Activated T-helper 17 cell treated with anti-CD3 and anti-CD28 coated beads, Interleukin-2, amount 50 U/mL, for 72 hours (primary cell): ENCODE results near the gene EPB41L4A. TPM values are rescaled to one million over a fixed set of nuclear protein-coding genes. Genes with fewer than 3 reads are reported as not detected.
A peak's percentile ranks its signal among the peaks of the same experiment; 100 is the strongest.

Experiments used
- ATAC-seq: fragments of 150-1000 bp; cut with Tn5 transposase; replicated peaks from 2 replicates; pipeline ENCODE4 v1.10.0; 2021; ENCODE audit warnings: mild to moderate bottlenecking, moderate library complexity
- H3K27ac Mint-ChIP-seq: one replicate; pipeline ENCODE4 v1.8.0; 2022; ENCODE audit warnings: mixed read lengths
- H3K27me3 Mint-ChIP-seq: one replicate; pipeline ENCODE4 v1.8.0; 2022; ENCODE audit warnings: mixed read lengths
- H3K36me3 Mint-ChIP-seq: one replicate; pipeline ENCODE4 v1.8.0; 2022; ENCODE audit warnings: low read depth, mild to moderate bottlenecking, mixed read lengths
- H3K4me1 Mint-ChIP-seq: one replicate; pipeline ENCODE4 v1.8.0; 2022; ENCODE audit warnings: mixed read lengths
- H3K4me3 Mint-ChIP-seq: one replicate; pipeline ENCODE4 v1.8.0; 2022; ENCODE audit warnings: mild to moderate bottlenecking, mixed read lengths
- H3K9me3 Mint-ChIP-seq: one replicate; pipeline ENCODE4 v1.8.0; 2022; ENCODE audit warnings: mixed read lengths
- total RNA-seq, 2 donors: library from RNA; stranded (reverse); gene quantifications; one replicate each; pipeline ENCODE4 v1.2.3, GENCODE V29; 2022

The EPB41L4A gene
- total RNA-seq, 2 donors from 2014 or later = 0.30 to 0.85 TPM

DNA sequence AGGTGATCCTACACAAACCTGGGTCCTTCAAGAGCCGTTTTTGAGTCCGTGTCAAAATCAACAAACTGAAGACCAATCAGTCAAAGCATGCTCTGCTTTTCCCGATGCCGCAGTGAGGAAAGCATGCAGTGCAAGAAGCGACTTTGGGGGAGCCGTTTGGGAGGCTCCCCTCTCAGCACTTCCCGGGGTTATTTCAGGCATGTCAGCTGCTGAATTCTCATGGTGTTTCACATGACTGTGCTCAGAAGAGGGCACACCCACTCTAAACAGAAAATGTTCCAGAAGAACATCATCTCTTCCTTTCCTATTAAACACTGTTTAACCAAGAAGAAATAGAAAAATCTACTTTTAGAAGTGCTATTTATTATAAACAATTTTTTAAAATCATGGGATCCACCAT is 125.5 kb downstream of the EPB41L4A start:
- no peak overlapping the region for H3K4me3 Mint-ChIP-seq
- H3K27me3 Mint-ChIP-seq = peaks cover 9% of the 10 kb centered on the region
- H3K4me1 Mint-ChIP-seq = no peaks in the 10 kb centered on the region
- no peaks in the 10 kb centered on the region for H3K36me3 Mint-ChIP-seq
- peaks cover under 1% of the 10 kb centered on the region for H3K9me3 Mint-ChIP-seq
- H3K27ac Mint-ChIP-seq = no peak overlapping the region
- ATAC-seq = no peak

DNA sequence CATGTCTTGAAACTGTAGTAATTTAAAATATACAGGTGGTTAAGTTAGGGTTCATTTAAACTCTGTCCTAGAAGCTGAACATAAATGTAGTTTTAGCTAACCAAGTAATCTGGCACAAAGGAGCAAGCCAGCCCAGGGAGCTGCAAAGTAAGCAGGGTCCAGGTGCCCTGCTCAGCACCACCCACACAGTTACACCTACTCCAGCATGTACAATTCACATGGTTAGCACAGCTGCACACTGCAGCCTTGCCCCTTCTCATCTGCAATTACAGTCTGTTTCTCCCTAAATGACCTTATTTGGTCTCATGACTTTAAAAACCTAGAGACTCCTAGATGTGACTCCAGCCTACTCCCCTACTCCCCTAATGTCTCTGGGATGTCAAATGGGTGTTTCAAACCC is 128.4 kb downstream of the EPB41L4A start:
- H3K27ac Mint-ChIP-seq = no peak overlapping the region
- no peak overlapping the region for H3K4me3 Mint-ChIP-seq

DNA sequence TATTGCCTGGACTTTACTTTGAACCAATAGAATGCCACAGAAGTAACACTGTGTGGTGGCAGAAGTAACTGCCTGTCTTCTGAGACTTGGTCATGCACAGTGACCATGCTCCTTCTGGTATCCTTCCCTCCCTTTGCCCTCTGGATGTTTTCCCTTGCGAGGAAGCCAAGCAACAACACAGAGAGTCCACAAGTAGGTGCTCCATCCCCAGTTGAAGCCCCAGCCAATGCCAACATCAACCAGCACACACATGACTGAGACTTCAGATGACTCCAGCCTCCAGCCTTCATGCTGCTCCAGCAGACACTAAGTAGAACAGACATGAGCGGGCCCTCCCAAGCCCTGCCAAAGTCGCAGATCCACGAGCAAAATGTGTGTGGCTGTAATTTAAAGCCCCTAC is 129.6 kb downstream of the EPB41L4A start:
- Mint-ChIP-seq H3K27ac (no peak overlapping the region), H3K4me3 (no peak overlapping the region), H3K9me3 (no peaks in the 10 kb centered on the region), H3K27me3 (peaks cover 9% of the 10 kb centered on the region), H3K4me1 (no peaks in the 10 kb centered on the region), H3K36me3 (no peaks in the 10 kb centered on the region)
- ATAC-seq = no peak

More for the DNA sequence above, 128.4 kb downstream of the EPB41L4A start:
- Mint-ChIP-seq H3K36me3 (no peaks in the 10 kb centered on the region), H3K9me3 (no peaks in the 10 kb centered on the region), H3K4me1 (no peaks in the 10 kb centered on the region), H3K27me3 (peaks cover 9% of the 10 kb centered on the region)
- no peak for ATAC-seq

DNA sequence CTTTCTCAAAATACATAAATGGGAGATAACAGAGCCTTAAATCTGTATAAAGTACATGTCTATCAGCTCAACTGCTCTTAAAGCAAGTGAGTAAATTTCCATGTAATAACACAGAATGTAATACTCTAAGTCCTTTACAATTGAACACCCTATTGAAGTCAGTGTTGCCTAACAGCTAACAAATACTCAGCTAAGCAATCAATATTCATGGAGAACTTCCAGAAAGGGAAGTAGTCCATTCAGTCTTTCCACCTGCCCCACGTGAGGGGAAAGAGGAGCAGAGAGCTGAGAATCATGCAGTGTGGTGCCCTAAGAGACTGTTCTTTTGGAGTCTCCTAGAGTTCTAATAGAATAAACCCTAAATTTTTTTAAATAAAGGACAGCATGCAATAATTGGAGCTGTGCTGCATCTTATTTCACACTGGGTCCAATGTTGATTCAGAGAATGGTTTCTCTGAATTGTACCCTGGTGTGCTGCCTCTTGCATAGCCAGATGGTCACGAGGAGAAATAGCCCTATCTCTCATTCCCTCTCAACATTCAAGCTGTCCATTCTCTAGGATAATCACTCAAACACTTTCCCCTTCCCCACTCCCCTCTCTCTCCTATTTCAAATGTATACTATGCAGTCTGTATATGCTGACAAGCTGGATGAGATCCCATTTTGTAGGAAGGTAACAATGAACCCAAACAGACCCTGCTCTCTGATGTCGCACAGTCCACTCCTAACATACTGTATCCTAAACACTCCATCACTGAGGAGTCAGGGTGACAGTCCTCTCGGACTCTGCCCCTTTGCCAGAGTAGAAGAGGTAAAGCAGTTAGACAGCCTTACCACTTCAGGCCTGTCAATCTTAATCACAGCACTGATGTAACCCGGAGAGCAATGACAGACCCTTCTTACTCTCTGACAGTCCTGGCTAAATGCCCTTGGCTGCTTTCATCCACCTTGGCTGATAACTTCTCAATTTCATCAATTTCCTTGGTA is 134.8 kb downstream of the EPB41L4A start:
- no peaks in the 10 kb centered on the region for H3K9me3 Mint-ChIP-seq
- peaks cover 5% of the 10 kb centered on the region for H3K27me3 Mint-ChIP-seq
- no peaks in the 10 kb centered on the region for H3K4me1 Mint-ChIP-seq
- no peaks in the 10 kb centered on the region for H3K36me3 Mint-ChIP-seq
- H3K4me3 Mint-ChIP-seq = no peak overlapping the region
- no peak for ATAC-seq
- no peak overlapping the region for H3K27ac Mint-ChIP-seq

DNA sequence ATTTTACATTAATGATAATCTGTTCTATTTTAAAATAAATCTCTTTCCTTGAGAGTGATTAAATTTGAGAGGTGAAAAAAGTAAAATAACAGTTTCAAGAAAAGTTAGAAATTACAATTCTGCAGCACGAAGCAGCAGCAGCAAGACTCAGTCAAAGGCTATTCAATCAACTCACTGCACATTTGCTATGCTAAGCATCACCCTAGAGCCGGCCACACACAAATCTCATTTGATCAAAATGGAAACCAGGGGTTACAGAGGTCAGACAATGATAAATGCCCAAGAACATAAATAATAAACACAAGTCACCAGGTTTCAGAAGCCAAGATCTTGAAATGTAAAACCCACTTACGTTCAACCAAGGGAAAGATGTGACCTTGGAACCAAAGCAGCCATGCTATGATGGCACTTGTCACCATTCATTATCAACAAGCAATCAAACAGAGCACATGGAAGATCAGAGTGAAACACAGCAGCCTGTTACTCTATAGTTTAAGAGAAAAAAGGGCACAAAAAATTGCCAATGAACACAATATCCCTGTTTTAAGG is 136.0 kb downstream of the EPB41L4A start:
- Mint-ChIP-seq H3K4me1 (no peaks in the 10 kb centered on the region), H3K27me3 (peaks cover 7% of the 10 kb centered on the region), H3K4me3 (no peak overlapping the region), H3K36me3 (no peaks in the 10 kb centered on the region), H3K9me3 (no peaks in the 10 kb centered on the region), H3K27ac (no peak overlapping the region)
- ATAC-seq = no peak

DNA sequence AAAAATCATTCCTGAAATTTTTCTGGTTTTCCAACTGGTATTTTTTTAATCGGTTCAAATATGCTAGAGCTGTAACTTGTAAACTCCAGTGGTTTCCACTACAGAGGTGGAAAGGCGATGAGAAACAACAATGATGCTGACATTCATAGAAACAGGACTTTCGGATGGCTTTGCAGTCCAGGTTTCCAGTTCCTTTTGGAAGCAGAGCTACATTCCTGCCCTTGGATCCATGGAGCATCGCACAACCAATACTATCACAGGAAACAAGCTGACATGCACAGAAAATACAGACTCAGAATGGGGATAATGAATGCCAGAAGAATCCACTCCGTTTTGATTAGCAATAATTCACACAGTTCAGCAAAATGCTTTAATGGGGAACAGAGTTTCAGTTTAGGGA is 140.0 kb downstream of the EPB41L4A start:
- ATAC-seq = no peak
- H3K4me1 Mint-ChIP-seq = no peaks in the 10 kb centered on the region
- no peaks in the 10 kb centered on the region for H3K36me3 Mint-ChIP-seq
- H3K4me3 Mint-ChIP-seq = no peak overlapping the region
- no peak overlapping the region for H3K27ac Mint-ChIP-seq
- no peaks in the 10 kb centered on the region for H3K9me3 Mint-ChIP-seq
- peaks cover 11% of the 10 kb centered on the region for H3K27me3 Mint-ChIP-seq

DNA sequence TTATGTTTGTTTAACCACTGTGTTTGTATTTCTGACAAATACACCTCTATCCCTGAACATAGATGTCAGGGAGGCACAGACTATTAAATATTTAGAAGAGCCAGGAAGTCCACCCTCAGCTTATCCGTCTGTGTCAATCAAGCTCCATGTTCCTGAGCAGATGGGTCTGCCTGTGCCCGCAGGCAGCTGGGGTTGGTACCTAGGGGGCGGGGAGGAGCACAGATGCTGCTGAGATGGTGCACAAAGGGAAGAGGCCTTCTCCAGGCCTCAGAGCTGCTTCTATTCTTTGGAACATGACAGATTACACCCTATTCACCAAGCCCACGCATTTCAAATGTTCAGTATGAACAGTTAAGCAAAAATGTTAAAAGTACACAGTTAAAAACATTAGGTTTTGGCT is 142.1 kb downstream of the EPB41L4A start:
- ATAC-seq = no peak
- H3K9me3 Mint-ChIP-seq = no peaks in the 10 kb centered on the region
- no peak overlapping the region for H3K4me3 Mint-ChIP-seq
- H3K27ac Mint-ChIP-seq = no peak overlapping the region
- no peaks in the 10 kb centered on the region for H3K36me3 Mint-ChIP-seq
- peaks cover 11% of the 10 kb centered on the region for H3K27me3 Mint-ChIP-seq
- no peaks in the 10 kb centered on the region for H3K4me1 Mint-ChIP-seq

DNA sequence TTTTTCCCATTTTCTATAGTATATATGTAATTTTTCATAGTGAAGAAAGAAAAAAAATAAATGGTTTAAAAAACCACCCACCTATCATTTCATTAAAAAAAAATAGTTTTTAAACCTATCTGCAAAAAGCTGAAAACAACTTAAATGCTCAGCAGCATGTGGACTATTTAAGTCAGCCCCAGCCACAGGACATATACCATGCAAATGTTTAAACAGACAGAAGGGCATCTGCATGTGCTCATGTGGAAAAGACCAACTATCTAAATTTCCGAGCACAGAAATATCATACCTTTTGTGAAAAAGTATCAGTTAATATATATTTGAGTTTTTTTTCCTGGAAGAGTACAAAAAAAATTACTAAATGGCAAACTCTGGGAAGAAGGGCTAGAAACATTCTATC is 143.4 kb downstream of the EPB41L4A start:
- no peak for ATAC-seq
- Mint-ChIP-seq H3K4me3 (no peak overlapping the region), H3K9me3 (no peaks in the 10 kb centered on the region)

DNA sequence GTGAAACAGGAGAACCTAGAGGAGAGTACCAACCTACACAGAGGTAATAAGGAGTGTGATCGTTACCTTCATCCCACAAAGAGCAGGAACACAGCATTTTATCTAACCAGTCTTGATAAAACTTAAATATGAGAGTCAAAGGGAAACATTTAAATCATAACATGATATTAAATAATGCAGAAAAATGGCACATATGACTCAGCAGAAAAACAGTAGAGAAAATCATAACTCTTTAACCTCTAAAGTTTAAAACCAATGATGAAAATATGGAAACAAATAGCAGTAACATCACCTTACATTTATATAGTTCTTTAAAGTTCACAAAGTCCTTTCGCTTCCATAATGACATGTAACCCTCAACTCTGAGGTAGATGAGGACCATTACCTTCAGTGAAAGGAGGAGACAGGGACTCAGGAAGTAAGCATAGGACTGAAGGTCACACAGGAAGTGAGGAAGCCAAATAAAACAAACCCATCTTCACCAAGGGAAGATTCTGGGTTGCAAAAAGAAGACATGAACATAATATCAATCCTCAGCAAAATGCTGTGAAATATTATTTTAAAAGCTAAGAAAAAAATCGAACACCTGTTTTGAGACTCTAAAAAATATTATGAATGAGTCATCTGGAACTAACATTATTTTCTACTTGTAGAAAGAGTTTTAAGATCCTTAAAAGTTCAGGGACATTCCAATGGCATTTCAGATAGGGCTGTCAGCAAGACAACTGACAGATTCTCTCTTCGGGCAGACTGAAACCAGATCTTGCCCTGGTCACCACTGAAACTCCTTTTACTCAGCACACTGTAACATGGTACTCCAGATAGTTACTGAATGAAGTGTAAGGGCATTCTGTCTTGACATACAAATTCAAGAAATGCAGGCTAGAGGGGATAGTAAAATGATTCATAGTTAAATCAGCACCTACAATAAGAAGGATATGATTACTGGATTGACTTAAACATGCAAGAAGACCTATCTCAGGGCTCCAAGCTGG is 148.5 kb downstream of the EPB41L4A start:
- no peaks in the 10 kb centered on the region for H3K4me1 Mint-ChIP-seq
- H3K9me3 Mint-ChIP-seq = no peaks in the 10 kb centered on the region
- peak; percentile 49 for ATAC-seq
- no peak overlapping the region for H3K4me3 Mint-ChIP-seq
- no peaks in the 10 kb centered on the region for H3K36me3 Mint-ChIP-seq
- peaks cover 11% of the 10 kb centered on the region for H3K27me3 Mint-ChIP-seq
- H3K27ac Mint-ChIP-seq = no peak overlapping the region

More for the DNA sequence above, 143.4 kb downstream of the EPB41L4A start:
- no peak overlapping the region for H3K27ac Mint-ChIP-seq
- H3K36me3 Mint-ChIP-seq = no peaks in the 10 kb centered on the region
- no peaks in the 10 kb centered on the region for H3K4me1 Mint-ChIP-seq
- peaks cover 11% of the 10 kb centered on the region for H3K27me3 Mint-ChIP-seq

DNA sequence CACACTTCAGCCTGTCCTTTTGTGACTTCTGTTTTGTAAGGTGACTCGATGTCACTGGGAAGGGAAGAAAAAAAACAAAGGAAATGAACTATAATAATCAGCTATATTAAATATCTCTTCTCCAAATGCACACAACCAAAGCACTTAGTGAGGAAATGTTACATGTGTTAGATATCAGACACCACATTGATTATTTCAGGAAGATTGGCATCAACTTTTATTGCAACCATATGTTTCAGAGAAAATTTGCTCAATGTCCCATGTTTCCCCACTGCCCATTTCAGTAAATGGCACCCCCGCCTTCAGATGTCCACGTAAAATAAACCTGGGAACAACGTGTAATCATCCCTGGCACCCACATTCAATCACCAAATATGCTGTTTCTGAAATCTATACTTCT is 151.8 kb downstream of the EPB41L4A start:
- H3K4me1 Mint-ChIP-seq = no peaks in the 10 kb centered on the region
- H3K27ac Mint-ChIP-seq = no peak overlapping the region
- H3K27me3 Mint-ChIP-seq = peaks cover 13% of the 10 kb centered on the region
- H3K36me3 Mint-ChIP-seq = no peaks in the 10 kb centered on the region
- H3K9me3 Mint-ChIP-seq = no peaks in the 10 kb centered on the region
- no peak overlapping the region for H3K4me3 Mint-ChIP-seq
- no peak for ATAC-seq

DNA sequence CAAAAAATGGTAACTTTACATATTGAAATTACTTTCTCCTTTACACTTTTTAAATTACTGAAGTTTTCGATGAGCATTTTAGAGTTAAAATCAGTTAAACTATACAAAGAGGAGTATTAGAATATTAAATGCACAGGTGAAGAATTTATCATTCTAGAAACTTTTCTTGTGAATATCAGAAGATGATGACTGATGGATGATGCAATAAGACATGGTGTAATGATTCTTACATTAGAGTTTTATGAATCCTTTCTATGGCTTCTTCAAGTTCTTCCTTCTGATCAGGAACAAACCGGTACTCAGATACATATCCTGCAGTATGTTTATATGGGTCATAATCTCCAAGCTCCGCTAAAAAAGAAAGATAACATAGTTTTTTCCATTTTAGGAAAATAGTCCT is 154.4 kb downstream of the EPB41L4A start:
- H3K4me3 Mint-ChIP-seq = no peak overlapping the region
- no peaks in the 10 kb centered on the region for H3K36me3 Mint-ChIP-seq
- ATAC-seq = no peak

DNA sequence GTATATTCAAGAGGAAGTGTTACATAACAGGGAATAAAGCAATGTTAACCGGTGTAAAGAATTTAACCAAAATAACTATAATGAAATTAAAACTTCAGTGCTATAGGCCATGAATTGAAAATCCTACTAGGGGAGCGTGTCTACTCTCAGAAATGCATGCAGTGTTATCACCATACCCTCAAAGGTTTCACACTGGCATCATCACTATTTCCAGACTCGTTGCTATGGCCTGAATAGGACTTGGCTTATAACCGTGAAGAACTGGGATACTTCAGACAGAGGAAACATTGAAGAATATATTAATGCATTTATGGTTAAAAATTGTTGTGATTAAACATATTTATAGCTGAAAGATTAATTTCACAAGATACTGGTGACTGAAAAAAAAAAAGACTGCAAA is 154.9 kb downstream of the EPB41L4A start:
- Mint-ChIP-seq H3K4me1 (no peaks in the 10 kb centered on the region), H3K27me3 (peaks cover 18% of the 10 kb centered on the region), H3K4me3 (no peak overlapping the region), H3K9me3 (no peaks in the 10 kb centered on the region), H3K27ac (no peak overlapping the region), H3K36me3 (no peaks in the 10 kb centered on the region)
- no peak for ATAC-seq

More for the DNA sequence above, 154.4 kb downstream of the EPB41L4A start:
- peaks cover 15% of the 10 kb centered on the region for H3K27me3 Mint-ChIP-seq
- H3K9me3 Mint-ChIP-seq = no peaks in the 10 kb centered on the region
- H3K4me1 Mint-ChIP-seq = no peaks in the 10 kb centered on the region
- no peak overlapping the region for H3K27ac Mint-ChIP-seq

DNA sequence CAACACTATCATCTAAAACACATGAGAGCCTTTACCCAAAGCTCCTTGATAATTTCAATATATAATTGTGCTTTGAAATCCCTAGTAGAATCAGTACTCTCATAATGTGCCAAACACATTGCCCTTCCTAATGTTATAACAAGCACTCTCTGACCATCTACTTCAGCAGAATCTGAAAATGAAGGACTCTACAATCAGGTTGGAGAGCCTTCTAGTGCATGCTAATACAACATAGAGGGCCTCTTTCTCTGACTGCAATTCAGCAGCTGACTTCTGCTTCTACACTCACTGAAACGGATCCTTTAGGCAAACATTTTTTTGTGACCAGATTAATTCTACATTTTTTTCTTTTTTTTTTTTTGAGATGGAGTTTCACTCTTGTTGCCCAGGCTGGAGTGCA is 155.6 kb downstream of the EPB41L4A start:
- Mint-ChIP-seq H3K4me1 (no peaks in the 10 kb centered on the region), H3K27ac (no peak overlapping the region), H3K27me3 (peaks cover 19% of the 10 kb centered on the region), H3K36me3 (no peaks in the 10 kb centered on the region), H3K9me3 (no peaks in the 10 kb centered on the region), H3K4me3 (no peak overlapping the region)
- no peak for ATAC-seq

DNA sequence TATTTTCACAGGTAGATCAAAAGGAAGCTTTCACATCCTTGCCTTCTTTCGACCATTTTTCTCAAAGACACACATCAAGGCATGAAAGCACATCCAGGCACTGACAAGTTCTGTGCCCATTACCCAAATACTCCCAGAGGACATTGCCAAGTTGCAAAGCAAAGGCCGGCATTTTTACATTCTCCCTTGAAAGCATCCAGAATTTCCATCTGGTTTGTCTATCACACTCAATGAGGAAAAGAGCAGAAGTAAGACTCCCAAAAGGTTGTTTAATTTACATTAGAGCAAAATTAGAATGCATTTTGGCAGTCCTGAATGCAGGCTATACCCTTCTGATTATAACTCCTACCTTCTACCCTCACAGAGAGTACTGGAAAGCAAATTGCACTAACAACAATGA is 160.5 kb downstream of the EPB41L4A start:
- Mint-ChIP-seq H3K36me3 (no peaks in the 10 kb centered on the region), H3K27me3 (peaks cover 11% of the 10 kb centered on the region), H3K4me1 (no peaks in the 10 kb centered on the region), H3K27ac (no peak overlapping the region), H3K9me3 (no peaks in the 10 kb centered on the region), H3K4me3 (no peak overlapping the region)
- no peak for ATAC-seq
